ENCODE results near the gene TMEM52. TPM values are rescaled to one million over a fixed set of nuclear protein-coding genes. Genes with fewer than 3 reads are reported as not detected.
A peak's percentile ranks its signal among the peaks of the same experiment; 100 is the strongest.

TMEM52 gene
- total and polyA plus RNA-seq, 2 of the 13 experiments (the other 11 are each of a cell fraction or from before 2014, with no cell fraction given), result 13.2 to 18.7 TPM

- TF ChIP-seq MLXIP (CRISPR knock-in tag; IDR thresholded peaks at IDR 0.05; ENCODE audit: borderline replicate concordance) (no peak), CSRNP2 (CRISPR knock-in tag; conservative IDR thresholded peaks at IDR 0.05; ENCODE audit: low read depth) (no peak), SSRP1 (CRISPR knock-in tag; IDR thresholded peaks at IDR 0.05) (no peak), ZZZ3 (CRISPR knock-in tag; IDR thresholded peaks at IDR 0.05; ENCODE audit: borderline replicate concordance) (0 out of 2 replicates have a peak, but pooled peaks have one; percentile 3), EHMT2 (IDR thresholded peaks at IDR 0.05; ENCODE audit: borderline replicate concordance, low read depth, low read length) (no peak), POLR2AphosphoS2 (IDR thresholded peaks at IDR 0.05; ENCODE audit: low read depth, low read length) (no peak), XBP1 (CRISPR knock-in tag; IDR thresholded peaks at IDR 0.05) (no peak), HNRNPLL (IDR thresholded peaks at IDR 0.05; ENCODE audit: low read depth, low read length, poor library complexity, severe bottlenecking) (no peak), TFDP2 (CRISPR knock-in tag; IDR thresholded peaks at IDR 0.05) (no peak), RBFOX2 (IDR thresholded peaks at IDR 0.05; ENCODE audit: low read depth, low read length) (peak; percentile 63; the same call in 1 of the 2 replicates), RXRB (CRISPR knock-in tag; IDR thresholded peaks at IDR 0.05; ENCODE audit: borderline replicate concordance) (no peak), AGO2 (optimal IDR thresholded peaks at IDR 0.05; ENCODE audit: low read depth, low read length) (peak; percentile 25), HNF1A (IDR thresholded peaks at IDR 0.05; ENCODE audit: low read depth) (no peak), HNF1A (CRISPR knock-in tag; IDR thresholded peaks at IDR 0.05; ENCODE audit: borderline replicate concordance) (no peak), ZNF547 (CRISPR knock-in tag; IDR thresholded peaks at IDR 0.05) (no peak), SUZ12 (IDR thresholded peaks at IDR 0.05; ENCODE audit: low read depth, low read length) (no peak), TIGD3 (CRISPR knock-in tag; IDR thresholded peaks at IDR 0.05; ENCODE audit: borderline replicate concordance) (no peak)
Measured at GRCh38 chr1:1941868-1942752, 23.0 kb upstream of the TMEM52 start (continued).
